ENCODE results near the gene PTGDS. TPM values are rescaled to one million over a fixed set of nuclear protein-coding genes. Genes with fewer than 3 reads are reported as not detected.

The PTGDS gene
- total RNA-seq, 1 experiment from 2014 or later: not detected

GRCh38 chr9:137030538-137031527 is 53.5 kb downstream of the PTGDS start:
- ChIA-PET POLR2A (no interaction called here), CTCF (interaction anchor here (0.6 to 3.6 kb wide), 7 partner anchors 12 to 295 kb away, joined by 3 to 42 read pairs (median 5); partner anchors contain the start of genes MAN1B1 and SAPCD2)
- H3K4me1 ChIP-seq: peaks cover 20% of the 10 kb centered on the region
- no peaks in the 10 kb centered on the region for H3K27me3 ChIP-seq (replicated peaks; ENCODE audit: control insufficient read depth, insufficient read depth, low read length)
- no peaks in the 10 kb centered on the region for H3K36me3 ChIP-seq (ENCODE audit: control insufficient read depth, insufficient read depth, low read length)
- H3K9me3 Mint-ChIP-seq (ENCODE audit: unreplicated experiment): no peaks in the 10 kb centered on the region
- H3K27ac Mint-ChIP-seq (ENCODE audit: unreplicated experiment): no peak overlapping the region
- no TSS peak for BruUV-seq (replicated peaks)
- TF ChIP-seq, protein P1, sequence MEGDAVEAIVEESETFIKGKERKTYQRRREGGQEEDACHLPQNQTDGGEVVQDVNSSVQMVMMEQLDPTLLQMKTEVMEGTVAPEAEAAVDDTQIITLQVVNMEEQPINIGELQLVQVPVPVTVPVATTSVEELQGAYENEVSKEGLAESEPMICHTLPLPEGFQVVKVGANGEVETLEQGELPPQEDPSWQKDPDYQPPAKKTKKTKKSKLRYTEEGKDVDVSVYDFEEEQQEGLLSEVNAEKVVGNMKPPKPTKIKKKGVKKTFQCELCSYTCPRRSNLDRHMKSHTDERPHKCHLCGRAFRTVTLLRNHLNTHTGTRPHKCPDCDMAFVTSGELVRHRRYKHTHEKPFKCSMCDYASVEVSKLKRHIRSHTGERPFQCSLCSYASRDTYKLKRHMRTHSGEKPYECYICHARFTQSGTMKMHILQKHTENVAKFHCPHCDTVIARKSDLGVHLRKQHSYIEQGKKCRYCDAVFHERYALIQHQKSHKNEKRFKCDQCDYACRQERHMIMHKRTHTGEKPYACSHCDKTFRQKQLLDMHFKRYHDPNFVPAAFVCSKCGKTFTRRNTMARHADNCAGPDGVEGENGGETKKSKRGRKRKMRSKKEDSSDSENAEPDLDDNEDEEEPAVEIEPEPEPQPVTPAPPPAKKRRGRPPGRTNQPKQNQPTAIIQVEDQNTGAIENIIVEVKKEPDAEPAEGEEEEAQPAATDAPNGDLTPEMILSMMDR (IDR thresholded peaks at IDR 0.05; ENCODE audit: insufficient read depth in 1 of 2, low read depth in 1 of 2, low read length in 1 of 2, severe bottlenecking in 1 of 2, unreplicated experiment in 1 of 2): no peak
- H3K4me3 Mint-ChIP-seq (ENCODE audit: unreplicated experiment): no peak overlapping the region
- no peak for DNase-seq
- no peaks in the 10 kb centered on the region for H3K9me3 ChIP-seq
- intact Hi-C loops (cut with micrococcal nuclease; ENCODE audit: unreplicated experiment): no loop called here
- H3K36me3 Mint-ChIP-seq (ENCODE audit: insufficient read depth, unreplicated experiment): peaks cover 17% of the 10 kb centered on the region
- no peak overlapping the region for H3K4me3 ChIP-seq (ENCODE audit: low read depth, low read length)
- H3K27me3 Mint-ChIP-seq (ENCODE audit: insufficient read depth, unreplicated experiment): no peaks in the 10 kb centered on the region
- no peaks in the 10 kb centered on the region for H3K4me1 Mint-ChIP-seq (ENCODE audit: low read depth, unreplicated experiment)

Other genes with a start within 250 kb of the PTGDS start
- not detected in 2 replicates for gene LCN10, start 234.6 kb upstream of the PTGDS start, total RNA-seq (2022)
- gene LCN6, start 229.0 kb upstream of the PTGDS start, total RNA-seq (2022): not detected in 2 replicates
- gene LCN8, start 219.3 kb upstream of the PTGDS start, total RNA-seq (2022): not detected in 2 replicates
- gene LCN15, start 213.0 kb upstream of the PTGDS start, total RNA-seq (2022): not detected in 2 replicates
- gene TMEM141, start 186.2 kb upstream of the PTGDS start, total RNA-seq (2022): 107 and 122 TPM in 2 replicates
- 4.2 and 5.8 TPM in 2 replicates for gene CCDC183, start 181.2 kb upstream of the PTGDS start, total RNA-seq (2022)
- 134 and 138 TPM in 2 replicates for gene RABL6, start 169.6 kb upstream of the PTGDS start, total RNA-seq (2022)
- gene AJM1, start 135.0 kb upstream of the PTGDS start, total RNA-seq (2022): 3.6 and 4.2 TPM in 2 replicates
- gene PHPT1, start 128.1 kb upstream of the PTGDS start, total RNA-seq (2022): 103 and 105 TPM in 2 replicates
- gene MAMDC4, start 125.2 kb upstream of the PTGDS start, total RNA-seq (2022): 8.8 and 10.8 TPM in 2 replicates
- 429 and 476 TPM in 2 replicates for gene EDF1, start 111.2 kb upstream of the PTGDS start, total RNA-seq (2022)
- gene TRAF2, start 91.0 kb upstream of the PTGDS start, total RNA-seq (2022): 41.7 and 50.0 TPM in 2 replicates
- 66.8 and 76.1 TPM in 2 replicates for gene FBXW5, start 32.8 kb upstream of the PTGDS start, total RNA-seq (2022)
- 0.77 and 1.3 TPM in 2 replicates for gene C8G, start 32.3 kb upstream of the PTGDS start, total RNA-seq (2022)
- 20.0 and 23.2 TPM in 2 replicates for gene LCN12, start 25.2 kb upstream of the PTGDS start, total RNA-seq (2022)
- not detected in 2 replicates for gene LCNL1, start 5.5 kb downstream of the PTGDS start, total RNA-seq (2022)
- gene PAXX, start 14.9 kb downstream of the PTGDS start, total RNA-seq (2022): 66.2 TPM in 2 replicates
- gene CLIC3, start 19.1 kb downstream of the PTGDS start, total RNA-seq (2022): 4.5 and 4.7 TPM in 2 replicates
- 22.6 and 27.3 TPM in 2 replicates for gene ABCA2, start 50.7 kb downstream of the PTGDS start, total RNA-seq (2022)
- gene FUT7, start 54.6 kb downstream of the PTGDS start, total RNA-seq (2022): not detected in 2 replicates
- gene NPDC1, start 68.7 kb downstream of the PTGDS start, total RNA-seq (2022): 44.1 and 49.2 TPM in 2 replicates
- gene ENTPD2, start 76.6 kb downstream of the PTGDS start, total RNA-seq (2022): 2.9 and 3.4 TPM in 2 replicates
- gene SAPCD2, start 93.1 kb downstream of the PTGDS start, total RNA-seq (2022): 53.3 and 57.5 TPM in 2 replicates
- 22.7 and 24.6 TPM in 2 replicates for gene UAP1L1, start 100.0 kb downstream of the PTGDS start, total RNA-seq (2022)
- 57.7 and 58.0 TPM in 2 replicates for gene MAN1B1, start 109.5 kb downstream of the PTGDS start, total RNA-seq (2022)
- 230 and 247 TPM in 2 replicates for gene DPP7, start 137.2 kb downstream of the PTGDS start, total RNA-seq (2022)
- gene GRIN1, start 161.7 kb downstream of the PTGDS start, total RNA-seq (2022): 1.9 and 3.7 TPM in 2 replicates
- 2.9 and 3.0 TPM in 2 replicates for gene LRRC26, start 192.5 kb downstream of the PTGDS start, total RNA-seq (2022)
- gene TMEM210, start 194.6 kb downstream of the PTGDS start, total RNA-seq (2022): 0.70 TPM in 1 of 2 replicates, not detected in the other
- 66.8 and 67.5 TPM in 2 replicates for gene ANAPC2, start 211.1 kb downstream of the PTGDS start, total RNA-seq (2022)
- gene SSNA1, start 211.2 kb downstream of the PTGDS start, total RNA-seq (2022): 62.3 and 62.7 TPM in 2 replicates
- gene TPRN, start 223.2 kb downstream of the PTGDS start, total RNA-seq (2022): 34.2 and 37.7 TPM in 2 replicates
- gene TMEM203, start 228.1 kb downstream of the PTGDS start, total RNA-seq (2022): 36.9 and 38.4 TPM in 2 replicates
- gene NDOR1, start 228.2 kb downstream of the PTGDS start, total RNA-seq (2022): 29.0 and 31.8 TPM in 2 replicates
- gene RNF208, start 244.7 kb downstream of the PTGDS start, total RNA-seq (2022): 6.3 and 6.5 TPM in 2 replicates
- gene CYSRT1, start 247.7 kb downstream of the PTGDS start, total RNA-seq (2022): 1.7 and 1.8 TPM in 2 replicates
- 0.27 TPM in 1 of 2 replicates, not detected in the other for gene RNF224, start 250.0 kb downstream of the PTGDS start, total RNA-seq (2022)

Data from Caco-2 (cell line).